ENCODE results near the gene ADAMTS17.

Gene ADAMTS17

GRCh38 chr15:100121285-100121684 lies 220.5 kb downstream of the ADAMTS17 start:
- no peak for DNase-seq

GRCh38 chr15:100120111-100120510 lies 221.7 kb downstream of the ADAMTS17 start:
- no peak for DNase-seq

- DNase-seq: no peak
Observed at GRCh38 chr15:100118546-100118945, 223.2 kb downstream of the ADAMTS17 start.

DNA sequence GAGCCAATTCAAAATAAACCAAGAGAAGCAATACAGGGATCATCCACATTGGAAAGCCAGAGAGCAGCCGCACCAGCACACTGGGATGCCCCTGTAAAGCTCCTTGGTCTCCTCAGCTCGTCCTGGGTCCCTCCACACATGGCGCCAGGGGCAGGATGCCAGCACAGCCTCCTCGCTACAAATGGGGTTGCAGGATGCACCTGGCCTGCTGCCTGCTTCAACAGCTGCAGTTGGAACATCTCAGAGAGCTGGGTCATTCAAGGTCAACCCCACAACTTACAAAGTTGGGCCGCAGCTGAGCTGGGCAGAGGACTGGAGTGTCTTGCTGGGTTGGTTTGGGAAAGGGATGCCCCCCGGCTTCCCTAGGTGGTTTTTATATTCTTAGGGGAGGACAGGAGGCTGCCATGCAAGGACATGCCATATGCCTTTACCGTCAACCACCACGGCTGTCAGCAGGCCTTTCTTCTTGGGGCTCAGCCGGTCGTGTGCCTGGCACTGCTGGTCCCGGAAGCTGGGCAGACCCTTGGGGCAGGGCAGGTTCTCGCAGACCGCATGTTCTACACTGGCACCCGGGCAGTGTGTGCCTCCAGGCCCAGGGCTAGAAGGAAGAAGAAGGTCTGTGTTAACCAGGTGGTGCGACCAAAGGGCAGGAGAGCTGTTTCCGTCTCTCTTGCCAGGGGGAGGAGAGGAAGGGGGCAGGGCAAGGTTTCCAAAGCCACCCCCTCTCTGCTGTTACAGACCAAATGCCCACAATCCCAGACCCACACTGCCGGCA lies 225.2 kb downstream of the ADAMTS17 start:
- no peak for DNase-seq

GRCh38 chr15:100115711-100116090 lies 226.1 kb downstream of the ADAMTS17 start:
- DNase-seq: no peak

GRCh38 chr15:100115066-100115710 lies 226.6 kb downstream of the ADAMTS17 start:
- no peak for DNase-seq

- no peak for DNase-seq
Observed at GRCh38 chr15:100114571-100114970, 227.2 kb downstream of the ADAMTS17 start.

- DNase-seq: no peak
Observed at GRCh38 chr15:100114100-100114499, 227.7 kb downstream of the ADAMTS17 start.

DNA sequence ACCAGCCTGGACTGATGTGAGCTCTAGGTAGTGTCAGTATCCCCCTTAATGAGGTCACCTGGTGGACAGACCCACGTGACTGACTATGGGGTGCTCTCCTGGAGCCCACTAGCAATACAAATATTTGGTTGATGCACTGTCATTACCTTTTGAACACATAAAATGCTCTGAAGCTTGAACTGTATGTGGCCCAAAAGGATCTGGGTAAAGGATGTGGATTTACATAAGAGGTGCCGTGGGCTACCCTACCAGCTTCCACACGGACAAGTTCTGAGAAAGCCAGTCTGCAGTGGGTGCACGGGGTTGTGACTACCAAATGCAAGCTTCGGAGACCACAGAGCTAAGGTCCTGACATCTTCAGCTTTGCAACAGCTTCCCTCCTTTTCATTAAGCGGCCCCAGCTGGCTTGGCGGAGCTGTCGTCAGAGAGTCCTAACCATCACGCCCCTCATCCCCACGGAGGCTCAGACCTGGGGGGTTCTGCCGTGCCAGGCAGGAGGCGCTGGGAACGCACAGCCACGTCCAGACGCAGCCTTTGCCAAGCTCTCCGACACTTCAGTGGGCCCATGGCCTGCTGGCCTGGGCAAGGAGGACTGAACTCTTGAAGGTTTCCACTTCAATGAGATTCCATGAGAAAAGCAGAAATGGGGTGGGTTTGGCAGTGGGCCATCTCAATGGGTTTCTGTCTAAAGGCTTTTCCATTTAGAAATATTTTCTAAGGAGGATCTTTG lies 228.3 kb downstream of the ADAMTS17 start:
- DNase-seq: no peak

DNA sequence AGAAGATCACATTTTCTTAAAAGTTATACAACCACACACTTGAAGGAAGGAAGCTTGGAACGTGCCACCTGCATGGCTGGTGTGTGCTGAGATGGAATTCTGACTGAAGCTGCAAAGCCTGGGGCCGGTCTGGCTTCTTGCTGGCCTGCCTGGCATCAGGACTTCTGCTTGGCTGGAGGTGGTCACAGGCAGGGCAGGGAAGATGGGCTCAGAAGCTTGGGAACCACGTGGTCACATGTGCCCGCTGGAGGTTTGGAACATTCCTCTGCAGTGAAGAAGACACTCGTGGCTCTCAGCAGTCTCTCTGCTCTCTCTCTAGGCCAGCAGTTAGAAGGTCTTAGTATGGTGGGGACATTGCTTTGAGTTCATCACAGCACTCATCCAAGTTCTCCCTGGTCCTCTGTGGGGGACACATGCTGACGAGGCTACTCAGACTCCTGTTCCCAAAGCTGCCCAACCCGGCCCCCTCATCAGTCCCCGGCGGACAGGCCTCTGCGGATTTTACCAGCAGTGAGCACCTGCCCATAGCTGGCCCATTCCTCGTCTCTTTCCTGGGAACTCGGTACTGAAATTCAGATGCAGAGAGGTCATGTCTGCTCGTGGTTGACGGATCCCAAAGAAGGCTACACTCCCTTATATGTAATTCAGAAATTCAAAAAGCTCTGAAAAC lies 229.0 kb downstream of the ADAMTS17 start:
- DNase-seq: no peak

GRCh38 chr15:100112061-100112420 lies 229.7 kb downstream of the ADAMTS17 start:
- no peak for DNase-seq

DNA sequence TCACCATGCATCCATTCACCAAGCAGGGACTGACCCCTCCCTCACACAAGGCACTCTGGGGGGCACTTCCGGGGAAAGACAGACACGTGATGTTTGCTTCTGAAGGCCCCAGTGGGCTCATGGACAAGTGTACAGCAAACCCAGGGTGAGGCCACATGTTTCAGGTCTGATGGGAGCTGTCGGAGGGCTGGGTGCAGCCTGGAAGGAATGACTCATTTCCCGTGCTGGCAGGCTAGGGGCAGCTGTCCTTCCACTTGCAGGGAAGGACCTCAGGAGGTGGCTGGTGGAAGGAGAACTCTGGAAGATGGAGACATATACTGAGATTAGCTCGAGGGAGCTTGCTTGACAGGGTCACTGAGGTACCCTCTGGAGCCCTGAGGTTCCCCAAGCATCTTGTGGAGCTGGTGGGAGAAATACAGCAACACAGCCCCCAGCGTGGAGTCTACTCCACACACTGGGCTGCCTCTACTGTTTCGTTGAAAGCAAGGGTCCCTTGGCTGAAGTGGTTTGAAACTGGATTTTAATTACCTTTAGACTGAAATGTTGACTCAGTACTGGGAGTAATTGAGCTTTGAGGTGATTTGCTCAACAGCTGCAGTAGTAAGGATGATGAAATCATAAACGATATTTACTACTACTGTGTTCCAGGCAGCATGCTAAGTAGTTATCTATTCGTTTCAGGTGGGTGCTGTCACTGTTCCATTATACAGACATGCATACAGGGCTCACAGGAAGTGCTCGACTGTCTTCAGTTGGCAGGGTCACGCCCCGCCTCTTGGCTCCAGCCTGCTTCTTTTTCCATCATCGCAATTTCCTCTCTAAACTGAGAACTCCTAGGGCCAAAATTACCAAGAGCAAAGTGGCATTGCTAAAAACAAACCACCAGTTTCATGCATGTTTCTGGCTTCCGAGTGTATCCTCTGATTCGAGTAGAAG lies 230.4 kb downstream of the ADAMTS17 start:
- DNase-seq: no peak

GRCh38 chr15:100109486-100110035 lies 232.2 kb downstream of the ADAMTS17 start:
- no peak for DNase-seq

DNA sequence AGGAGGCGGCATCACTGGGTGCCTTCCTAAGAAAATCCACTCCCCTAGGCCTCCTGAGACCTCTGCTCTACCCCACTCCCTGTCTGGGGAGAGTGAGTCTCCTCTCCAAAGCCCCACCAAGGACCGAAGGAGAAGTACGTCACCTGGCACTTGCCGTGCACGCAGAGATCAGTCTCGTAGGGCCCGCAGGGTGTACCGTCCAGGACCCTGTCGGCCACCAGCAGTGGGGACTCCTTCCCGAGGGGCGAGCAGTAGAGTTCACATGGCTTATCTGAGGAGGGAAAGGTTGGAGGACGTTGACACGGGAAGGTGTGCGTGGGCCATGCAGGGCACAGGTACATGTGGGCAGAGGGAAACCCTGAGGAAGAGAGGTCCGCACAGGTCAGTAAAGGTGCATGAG lies 232.9 kb downstream of the ADAMTS17 start:
- DNase-seq: no peak

GRCh38 chr15:100108346-100108745 lies 233.4 kb downstream of the ADAMTS17 start:
- no peak for DNase-seq

DNA sequence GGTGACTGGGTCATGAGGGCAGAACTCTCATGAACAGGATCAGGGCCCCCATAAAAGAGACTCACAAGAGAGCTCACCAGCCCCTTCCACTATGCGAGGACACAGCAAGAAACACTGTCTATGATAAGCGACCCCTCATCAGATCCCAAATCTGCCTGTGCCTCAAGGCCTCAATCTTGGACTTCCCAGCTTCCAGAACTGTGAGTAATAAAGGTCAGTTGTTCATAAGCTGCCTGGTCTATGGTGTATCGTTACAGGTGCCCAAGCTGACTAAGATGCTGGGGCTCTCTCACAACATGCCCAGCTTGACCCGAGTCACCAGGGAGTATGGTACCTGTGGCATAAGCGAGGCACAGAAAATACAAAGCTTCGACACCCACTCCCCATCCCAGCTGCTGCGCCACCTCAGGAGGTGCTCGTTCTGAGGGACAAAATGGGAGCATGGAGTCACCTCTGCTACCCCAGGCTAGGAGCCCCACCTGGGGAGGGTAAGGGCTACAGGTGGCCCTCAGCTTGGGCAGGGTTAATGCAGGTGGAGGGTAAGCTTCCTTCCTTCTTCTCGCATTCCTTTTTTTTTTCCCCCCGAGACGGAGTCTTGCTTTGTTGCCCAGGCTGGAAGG lies 234.1 kb downstream of the ADAMTS17 start:
- DNase-seq: no peak

DNA sequence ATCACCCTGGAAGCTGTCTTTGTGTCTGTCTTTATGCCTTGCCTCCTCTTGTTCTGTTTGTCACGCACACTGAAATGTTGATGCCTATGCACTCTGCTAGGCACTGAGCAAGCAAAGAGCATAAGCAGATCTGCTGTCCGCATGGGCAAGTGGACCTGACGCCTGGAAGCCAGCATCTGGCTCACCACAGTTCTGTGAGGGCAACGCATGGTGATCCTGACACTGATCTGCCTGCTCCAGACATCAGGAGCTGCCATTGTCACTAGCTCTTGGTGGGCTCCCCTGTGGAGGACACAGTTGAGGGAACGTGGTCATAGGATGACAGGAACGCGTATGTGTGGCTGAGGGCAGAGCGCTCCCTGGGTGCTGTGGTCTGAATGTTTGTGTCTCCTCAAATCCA lies 234.6 kb downstream of the ADAMTS17 start:
- no peak for DNase-seq

DNA sequence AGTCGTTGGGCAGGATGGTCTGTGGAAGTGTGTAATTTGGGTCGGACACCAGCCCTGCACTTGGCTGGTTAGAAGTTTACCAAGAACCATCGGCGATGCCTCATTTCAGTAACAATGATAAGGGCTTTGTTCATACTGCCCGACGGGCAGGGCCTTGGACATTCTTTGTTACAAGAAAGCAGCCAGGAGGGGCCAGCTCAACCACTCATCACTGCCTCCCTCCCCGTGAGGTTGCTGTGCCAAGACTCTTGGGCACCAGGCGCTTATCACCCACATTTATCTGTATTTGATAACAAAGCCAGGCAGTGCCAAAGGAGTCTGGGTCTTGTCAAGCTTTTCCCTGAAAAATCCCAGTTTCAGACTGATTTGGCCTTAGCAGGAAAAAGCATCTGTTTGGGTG lies 235.0 kb downstream of the ADAMTS17 start:
- DNase-seq: no peak

- no peak for DNase-seq
Observed at GRCh38 chr15:100105101-100105500, 236.7 kb downstream of the ADAMTS17 start.

DNA sequence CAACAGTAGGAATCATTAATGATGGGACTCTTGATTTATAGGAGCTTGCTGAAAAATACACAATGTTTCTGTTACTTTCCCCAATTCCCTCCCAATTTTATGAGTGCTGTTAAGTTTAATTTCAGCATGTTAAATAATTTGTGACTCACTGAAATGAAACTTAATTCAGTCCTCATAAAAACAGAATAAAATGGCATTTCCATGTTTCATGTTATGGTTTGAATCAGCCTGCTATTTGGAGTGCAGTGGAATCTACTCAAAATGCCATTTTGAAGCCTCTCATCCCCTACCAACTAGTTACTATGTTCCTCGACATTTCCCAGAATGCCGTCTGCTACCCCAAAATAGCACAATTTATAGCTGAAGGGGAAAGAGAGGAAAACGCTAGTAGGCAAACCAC lies 237.5 kb downstream of the ADAMTS17 start:
- DNase-seq: no peak

DNA sequence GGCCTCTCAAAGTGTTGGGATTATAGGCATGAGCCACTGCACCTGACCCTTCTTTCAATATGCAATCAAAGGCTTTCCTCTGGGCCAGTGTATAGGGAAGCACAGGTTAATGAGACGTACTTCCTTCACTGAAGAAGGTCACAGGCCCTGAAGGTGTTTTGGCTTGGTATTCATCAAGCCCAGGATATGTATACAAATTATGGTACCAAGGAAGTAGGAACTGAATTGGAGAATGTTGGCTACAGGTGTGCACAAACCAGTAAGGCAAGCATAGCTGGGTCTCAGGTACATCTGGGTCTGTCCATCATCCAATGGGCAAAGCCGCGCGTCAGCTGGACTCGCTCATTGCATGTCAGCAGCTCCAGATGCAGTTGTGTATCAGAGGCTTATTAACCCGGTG lies 237.9 kb downstream of the ADAMTS17 start:
- no peak for DNase-seq
